Stomach smooth muscle (tissue), 2 donors: ENCODE results near the gene CENPQ.
"Not testable (repeated sequence)": the region's sequence is repeated elsewhere in the genome, so short reads cannot be mapped to it uniquely, and the experiment has no call there.

Experiments
- H3K27ac ChIP-seq: one replicate; pipeline ENCODE4 v1.7.0; 2013; ENCODE audit warnings: mild to moderate bottlenecking, low read length, inconsistent platforms
- H3K27me3 ChIP-seq, 2 donors: one replicate each; pipeline ENCODE4 v1.7.0; 2013; ENCODE audit warnings: low read length in 2 of 2; ENCODE audit not compliant: insufficient read depth in 2 of 2, control insufficient read depth in 1 of 2
- H3K36me3 ChIP-seq, 2 donors: one replicate each; pipeline ENCODE4 v1.7.0; 2013; ENCODE audit warnings: low read length in 2 of 2; ENCODE audit not compliant: control insufficient read depth in 2 of 2, insufficient read depth in 2 of 2
- H3K4me1 ChIP-seq: one replicate; pipeline ENCODE4 v1.7.0; 2013; ENCODE audit warnings: low read length; ENCODE audit not compliant: control insufficient read depth, insufficient read depth
- H3K4me3 ChIP-seq, 2 donors: one replicate each; pipeline ENCODE4 v1.7.0; 2013; ENCODE audit warnings: low read length in 2 of 2
- H3K9ac ChIP-seq, 2 donors: one replicate each; pipeline ENCODE4 v1.7.0; 2013; ENCODE audit warnings: low read length in 2 of 2, mild to moderate bottlenecking in 1 of 2
- H3K9me3 ChIP-seq, 2 donors: one replicate each; pipeline ENCODE4 v1.7.0; 2013; ENCODE audit warnings: low read length in 2 of 2; ENCODE audit not compliant: control insufficient read depth in 2 of 2
- donor health status: healthy.
- donor health status: Pancreatic carcinoma.

CENPQ gene

GRCh38 chr6:49462599-49462926 lies 607 bp upstream of the CENPQ start:
- peak overlapping the region; percentile 81 to 94 for H3K4me3 ChIP-seq
- peaks cover 0 to 4% of the 10 kb centered on the region in 2 donors for H3K36me3 ChIP-seq
- no peaks in the 10 kb centered on the region for H3K27me3 ChIP-seq
- H3K27ac ChIP-seq = peak overlapping the region; percentile 86
- H3K9me3 ChIP-seq = no peaks in the 10 kb centered on the region
- peaks cover 6% of the 10 kb centered on the region for H3K4me1 ChIP-seq
- peak overlapping the region; percentile 89 to 99 for H3K9ac ChIP-seq

GRCh38 chr6:49463612-49463967 lies 420 bp downstream of the CENPQ start:
- Histone ChIP-seq H3K4me3 (peak overlapping the region; percentile 81 to 94), H3K36me3 (peaks cover 0 to 4% of the 10 kb centered on the region in 2 donors), H3K27ac (peak overlapping the region; percentile 86), H3K4me1 (peaks cover 6% of the 10 kb centered on the region), H3K27me3 (no peaks in the 10 kb centered on the region), H3K9ac (peak overlapping the region; percentile 89 to 99), H3K9me3 (no peaks in the 10 kb centered on the region)

- peaks cover 6% of the 10 kb centered on the region for H3K4me1 ChIP-seq
- H3K27me3 ChIP-seq = no peaks in the 10 kb centered on the region
- no peak overlapping the region for H3K9ac ChIP-seq
- no peak overlapping the region for H3K27ac ChIP-seq
- no peak overlapping the region for H3K4me3 ChIP-seq
- H3K36me3 ChIP-seq = no peaks in the 10 kb centered on the region
- no peaks in the 10 kb centered on the region for H3K9me3 ChIP-seq
These were observed 1.5 kb downstream of the CENPQ start for GRCh38 chr6:49464691-49465090.

GRCh38 chr6:49468042-49468441 lies 4.9 kb downstream of the CENPQ start:
- Histone ChIP-seq H3K4me1 (peaks cover 3% of the 10 kb centered on the region), H3K36me3 (no peaks in the 10 kb centered on the region), H3K27ac (no peak overlapping the region), H3K27me3 (no peaks in the 10 kb centered on the region), H3K9me3 (no peaks in the 10 kb centered on the region), H3K9ac (no peak overlapping the region), H3K4me3 (no peak overlapping the region)

GRCh38 chr6:49476564-49476963 lies 13.4 kb downstream of the CENPQ start:
- not testable (repeated sequence) for H3K27ac ChIP-seq, H3K9me3 ChIP-seq, H3K4me3 ChIP-seq, H3K4me1 ChIP-seq, H3K9ac ChIP-seq, H3K36me3 ChIP-seq, H3K27me3 ChIP-seq

- H3K27me3 ChIP-seq = no peaks in the 10 kb centered on the region
- H3K4me1 ChIP-seq = no peaks in the 10 kb centered on the region
- no peaks in the 10 kb centered on the region for H3K9me3 ChIP-seq
- no peaks in the 10 kb centered on the region for H3K36me3 ChIP-seq
- no peak overlapping the region for H3K27ac ChIP-seq
- H3K9ac ChIP-seq = no peak overlapping the region
- no peak overlapping the region for H3K4me3 ChIP-seq
These were observed 16.3 kb downstream of the CENPQ start for GRCh38 chr6:49479308-49479970.

- H3K4me1 ChIP-seq, H3K9me3 ChIP-seq, H3K9ac ChIP-seq, H3K36me3 ChIP-seq, H3K4me3 ChIP-seq, H3K27ac ChIP-seq, H3K27me3 ChIP-seq: not testable (repeated sequence)
These were observed 18.7 kb downstream of the CENPQ start for GRCh38 chr6:49481846-49482245.

GRCh38 chr6:49483380-49483779 lies 20.2 kb downstream of the CENPQ start:
- H3K9ac ChIP-seq, H3K36me3 ChIP-seq, H3K9me3 ChIP-seq, H3K4me3 ChIP-seq, H3K27me3 ChIP-seq, H3K4me1 ChIP-seq, H3K27ac ChIP-seq: not testable (repeated sequence)

- no peaks in the 10 kb centered on the region for H3K27me3 ChIP-seq
- no peaks in the 10 kb centered on the region for H3K4me1 ChIP-seq
- no peak overlapping the region for H3K9ac ChIP-seq
- no peak overlapping the region for H3K4me3 ChIP-seq
- H3K36me3 ChIP-seq = peaks cover 0 to 2% of the 10 kb centered on the region in 2 donors
- no peaks in the 10 kb centered on the region for H3K9me3 ChIP-seq
- H3K27ac ChIP-seq = no peak overlapping the region
These were observed 27.5 kb downstream of the CENPQ start for GRCh38 chr6:49490633-49491032.

GRCh38 chr6:49497304-49497703 lies 34.1 kb downstream of the CENPQ start:
- H3K27ac ChIP-seq = no peak overlapping the region
- H3K27me3 ChIP-seq = no peaks in the 10 kb centered on the region
- H3K4me1 ChIP-seq = no peaks in the 10 kb centered on the region
- no peaks in the 10 kb centered on the region for H3K9me3 ChIP-seq
- H3K4me3 ChIP-seq = no peak overlapping the region
- no peak overlapping the region for H3K9ac ChIP-seq
- H3K36me3 ChIP-seq = no peaks in the 10 kb centered on the region

- no peak overlapping the region for H3K27ac ChIP-seq
- no peaks in the 10 kb centered on the region for H3K27me3 ChIP-seq
- no peaks in the 10 kb centered on the region for H3K36me3 ChIP-seq
- H3K9me3 ChIP-seq = no peaks in the 10 kb centered on the region
- H3K9ac ChIP-seq = no peak overlapping the region
- H3K4me1 ChIP-seq = no peaks in the 10 kb centered on the region
- H3K4me3 ChIP-seq = no peak overlapping the region
These were observed 36.0 kb downstream of the CENPQ start for GRCh38 chr6:49499126-49499525.
